GM12878 (cell line): ENCODE results near the gene MARS1.

Experiments
- BCLAF1 ChIP-seq: fragments of 450-650 bp; IDR thresholded peaks from 2 replicates; pipeline ENCODE4 v1.6.1; 2017; ENCODE audit warnings: antibody characterized with exemption, mild to moderate bottlenecking, moderate library complexity
- CHD4 ChIP-seq: fragments of 200-600 bp; sonication (generic); IDR thresholded peaks from 2 replicates; pipeline ENCODE4 v1.6.1; 2016; ENCODE audit warnings: mild to moderate bottlenecking
- CTCF ChIP-seq, 3 experiments: IDR thresholded peaks in 2 of 3; conservative IDR thresholded peaks in 1 of 3; 2 replicates each; pipeline ENCODE4 v1.5.1; 2011; ENCODE audit warnings: low read depth in 3 of 3, low read length in 3 of 3, mild to moderate bottlenecking in 3 of 3, control low read depth in 2 of 3, moderate library complexity in 2 of 3, inconsistent platforms in 1 of 3, mixed read lengths in 1 of 3; ENCODE audit not compliant: control insufficient read depth in 2 of 3, insufficient read depth in 1 of 3; ENCODE audit errors: extremely low read depth in 1 of 3
- FOXM1 ChIP-seq: IDR thresholded peaks from 2 replicates; pipeline ENCODE4 v1.6.1; 2012; ENCODE audit warnings: low read depth, mild to moderate bottlenecking, inconsistent platforms, low read length, moderate library complexity
- GABPA ChIP-seq: IDR thresholded peaks from 2 replicates; pipeline ENCODE4 v1.6.1; 2014; ENCODE audit warnings: antibody characterized with exemption, low read depth, mild to moderate bottlenecking, inconsistent platforms
- POLR2A ChIP-seq: IDR thresholded peaks from 2 replicates; pipeline ENCODE4 v1.6.1; 2011; ENCODE audit warnings: low read depth, mild to moderate bottlenecking, low read length
- POLR2AphosphoS5 ChIP-seq: IDR thresholded peaks from 2 replicates; pipeline ENCODE4 v1.6.1; 2011; ENCODE audit warnings: mild to moderate bottlenecking, low read length, inconsistent platforms
- RBBP5 ChIP-seq: fragments of 200-600 bp; sonication (generic); conservative IDR thresholded peaks from 2 replicates; pipeline ENCODE4 v1.6.1; 2016
- REST ChIP-seq: IDR thresholded peaks from 2 replicates; pipeline ENCODE4 v1.6.1; 2012; ENCODE audit warnings: mild to moderate bottlenecking, low read depth, low read length
- ZNF274 ChIP-seq: IDR thresholded peaks from one replicate; pipeline ENCODE4 v1.8.0; 2011; ENCODE audit not compliant: insufficient read length, insufficient read depth
- TF ChIP-seq, protein P1 (sequence below): IDR thresholded peaks from 2 replicates; pipeline ENCODE4 v1.6.1; 2012; ENCODE audit warnings: low read depth, low read length, improper control_type of control experiment
- TF ChIP-seq, protein P2 (sequence below): IDR thresholded peaks from 2 replicates; pipeline ENCODE4 v1.6.1; 2011; ENCODE audit warnings: borderline replicate concordance, low read depth, mild to moderate bottlenecking, moderate library complexity, mixed read lengths, low read length; ENCODE audit not compliant: insufficient read depth; ENCODE audit errors: extremely low read length
- TF ChIP-seq, protein P3 (sequence below): fragments of 450-650 bp; IDR thresholded peaks from 2 replicates; pipeline ENCODE4 v1.6.1; 2017; ENCODE audit warnings: mild to moderate bottlenecking, moderate library complexity

- TF ChIP-seq, protein P1, sequence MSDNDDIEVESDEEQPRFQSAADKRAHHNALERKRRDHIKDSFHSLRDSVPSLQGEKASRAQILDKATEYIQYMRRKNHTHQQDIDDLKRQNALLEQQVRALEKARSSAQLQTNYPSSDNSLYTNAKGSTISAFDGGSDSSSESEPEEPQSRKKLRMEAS, result no peak
- TF ChIP-seq, protein P2, sequence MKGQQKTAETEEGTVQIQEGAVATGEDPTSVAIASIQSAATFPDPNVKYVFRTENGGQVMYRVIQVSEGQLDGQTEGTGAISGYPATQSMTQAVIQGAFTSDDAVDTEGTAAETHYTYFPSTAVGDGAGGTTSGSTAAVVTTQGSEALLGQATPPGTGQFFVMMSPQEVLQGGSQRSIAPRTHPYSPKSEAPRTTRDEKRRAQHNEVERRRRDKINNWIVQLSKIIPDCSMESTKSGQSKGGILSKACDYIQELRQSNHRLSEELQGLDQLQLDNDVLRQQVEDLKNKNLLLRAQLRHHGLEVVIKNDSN, result no peak
- TF ChIP-seq BCLAF1 (no peak), GABPA (no peak), POLR2A (no peak), POLR2AphosphoS5 (no peak), FOXM1 (no peak), CHD4 (no peak), REST (no peak), ZNF274 (no peak), RBBP5 (no peak), CTCF (IDR thresholded peaks at IDR 0.05 in 2 of 3, conservative IDR thresholded peaks at IDR 0.05 in 1 of 3; ENCODE audit: control insufficient read depth in 2 of 3, extremely low read depth in 1 of 3, insufficient read depth in 1 of 3, low read depth in 3 of 3, low read length in 3 of 3) (no peak)
- TF ChIP-seq, protein P3, sequence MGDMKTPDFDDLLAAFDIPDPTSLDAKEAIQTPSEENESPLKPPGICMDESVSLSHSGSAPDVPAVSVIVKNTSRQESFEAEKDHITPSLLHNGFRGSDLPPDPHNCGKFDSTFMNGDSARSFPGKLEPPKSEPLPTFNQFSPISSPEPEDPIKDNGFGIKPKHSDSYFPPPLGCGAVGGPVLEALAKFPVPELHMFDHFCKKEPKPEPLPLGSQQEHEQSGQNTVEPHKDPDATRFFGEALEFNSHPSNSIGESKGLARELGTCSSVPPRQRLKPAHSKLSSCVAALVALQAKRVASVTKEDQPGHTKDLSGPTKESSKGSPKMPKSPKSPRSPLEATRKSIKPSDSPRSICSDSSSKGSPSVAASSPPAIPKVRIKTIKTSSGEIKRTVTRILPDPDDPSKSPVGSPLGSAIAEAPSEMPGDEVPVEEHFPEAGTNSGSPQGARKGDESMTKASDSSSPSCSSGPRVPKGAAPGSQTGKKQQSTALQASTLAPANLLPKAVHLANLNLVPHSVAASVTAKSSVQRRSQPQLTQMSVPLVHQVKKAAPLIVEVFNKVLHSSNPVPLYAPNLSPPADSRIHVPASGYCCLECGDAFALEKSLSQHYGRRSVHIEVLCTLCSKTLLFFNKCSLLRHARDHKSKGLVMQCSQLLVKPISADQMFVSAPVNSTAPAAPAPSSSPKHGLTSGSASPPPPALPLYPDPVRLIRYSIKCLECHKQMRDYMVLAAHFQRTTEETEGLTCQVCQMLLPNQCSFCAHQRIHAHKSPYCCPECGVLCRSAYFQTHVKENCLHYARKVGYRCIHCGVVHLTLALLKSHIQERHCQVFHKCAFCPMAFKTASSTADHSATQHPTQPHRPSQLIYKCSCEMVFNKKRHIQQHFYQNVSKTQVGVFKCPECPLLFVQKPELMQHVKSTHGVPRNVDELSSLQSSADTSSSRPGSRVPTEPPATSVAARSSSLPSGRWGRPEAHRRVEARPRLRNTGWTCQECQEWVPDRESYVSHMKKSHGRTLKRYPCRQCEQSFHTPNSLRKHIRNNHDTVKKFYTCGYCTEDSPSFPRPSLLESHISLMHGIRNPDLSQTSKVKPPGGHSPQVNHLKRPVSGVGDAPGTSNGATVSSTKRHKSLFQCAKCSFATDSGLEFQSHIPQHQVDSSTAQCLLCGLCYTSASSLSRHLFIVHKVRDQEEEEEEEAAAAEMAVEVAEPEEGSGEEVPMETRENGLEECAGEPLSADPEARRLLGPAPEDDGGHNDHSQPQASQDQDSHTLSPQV, result no peak
Measured at GRCh38 chr12:57446292-57446960, 41.4 kb upstream of the MARS1 start.
